Ascending aorta (tissue), 2 donors: ENCODE measurements around the gene HECW1. TPM values are rescaled to one million over a fixed set of nuclear protein-coding genes. Genes with fewer than 3 reads are reported as not detected.

Experiments
- DNase-seq, 2 donors: peaks; one replicate each; pipeline ENCODE4 v3.0.0-alpha.2; 2019; ENCODE audit warnings: low spot score in 2 of 2
- H3K27ac ChIP-seq, 2 donors: fragments of 200-600 bp; sonication (generic); one replicate each; pipeline ENCODE4 v1.5.1; 2016 to 2017; ENCODE audit warnings: mild to moderate bottlenecking in 1 of 2
- H3K27me3 ChIP-seq: fragments of 200-600 bp; sonication (generic); one replicate; pipeline ENCODE4 v1.5.1; 2017
- H3K36me3 ChIP-seq, 2 donors: fragments of 200-600 bp; sonication (generic); one replicate each; pipeline ENCODE4 v1.5.1; 2016
- H3K4me1 ChIP-seq, 2 donors: fragments of 200-600 bp; sonication (generic); one replicate each; pipeline ENCODE4 v1.5.1; 2016 to 2017; ENCODE audit warnings: mild to moderate bottlenecking in 1 of 2
- H3K4me3 ChIP-seq, 2 donors: fragments of 200-600 bp; sonication (generic); one replicate each; pipeline ENCODE4 v1.5.1; 2016 to 2017; ENCODE audit warnings: mild to moderate bottlenecking in 1 of 2
- H3K9me3 ChIP-seq, 2 donors: fragments of 200-600 bp; sonication (generic); one replicate each; pipeline ENCODE4 v1.5.1; 2016
- intact Hi-C: fragments of 100-400 bp; cut with DNase I; formaldehyde crosslinking; loops from one replicate; pipeline ENCODE4 v1.15.1; 2023
- total RNA-seq: library from RNA; depleted of rRNA; stranded (reverse); fragments of >200 nt; gene quantifications from one replicate; pipeline ENCODE4 v1.1.0, GENCODE V29; 2016
- TF ChIP-seq, protein P1 (sequence below), 3 experiments: fragments of 200-600 bp in 2 of 3; fragments of 450-650 bp in 1 of 3; sonication (generic) in 2 of 3; IDR thresholded peaks; one replicate each; pipeline ENCODE4 v1.5.1; 2016 to 2019; ENCODE audit warnings: antibody characterized with exemption in 3 of 3, mild to moderate bottlenecking in 1 of 3, moderate library complexity in 1 of 3

The HECW1 gene
- total RNA-seq, 1 donor from 2014 or later = not detected

DNA sequence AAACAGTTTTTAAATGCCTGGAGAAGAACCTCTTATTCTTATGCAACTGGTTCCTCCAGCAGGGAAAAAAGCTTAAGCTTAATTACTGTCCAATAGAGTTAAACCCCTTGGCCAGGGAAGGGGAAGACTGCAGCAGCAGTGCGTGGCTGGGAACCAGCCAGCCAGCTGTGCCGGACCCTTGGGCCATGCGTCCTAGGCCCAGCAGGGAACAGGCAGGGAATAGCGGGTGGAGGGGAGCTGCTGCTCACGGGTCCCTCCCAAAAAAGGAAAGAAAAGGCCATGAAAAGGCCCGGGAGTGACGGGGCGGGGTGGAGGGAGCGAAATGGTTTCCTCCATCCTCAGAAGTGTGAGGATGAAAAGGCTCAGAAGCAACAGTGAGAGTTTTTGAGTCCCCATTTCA lies 35.2 kb upstream of the HECW1 start:
- Histone ChIP-seq H3K4me3 (no peak overlapping the region), H3K9me3 (no peaks in the 10 kb centered on the region), H3K27ac (no peak overlapping the region), H3K36me3 (no peaks in the 10 kb centered on the region), H3K4me1 (no peaks in the 10 kb centered on the region), H3K27me3 (no peaks in the 10 kb centered on the region)
- TF ChIP-seq, protein P1, sequence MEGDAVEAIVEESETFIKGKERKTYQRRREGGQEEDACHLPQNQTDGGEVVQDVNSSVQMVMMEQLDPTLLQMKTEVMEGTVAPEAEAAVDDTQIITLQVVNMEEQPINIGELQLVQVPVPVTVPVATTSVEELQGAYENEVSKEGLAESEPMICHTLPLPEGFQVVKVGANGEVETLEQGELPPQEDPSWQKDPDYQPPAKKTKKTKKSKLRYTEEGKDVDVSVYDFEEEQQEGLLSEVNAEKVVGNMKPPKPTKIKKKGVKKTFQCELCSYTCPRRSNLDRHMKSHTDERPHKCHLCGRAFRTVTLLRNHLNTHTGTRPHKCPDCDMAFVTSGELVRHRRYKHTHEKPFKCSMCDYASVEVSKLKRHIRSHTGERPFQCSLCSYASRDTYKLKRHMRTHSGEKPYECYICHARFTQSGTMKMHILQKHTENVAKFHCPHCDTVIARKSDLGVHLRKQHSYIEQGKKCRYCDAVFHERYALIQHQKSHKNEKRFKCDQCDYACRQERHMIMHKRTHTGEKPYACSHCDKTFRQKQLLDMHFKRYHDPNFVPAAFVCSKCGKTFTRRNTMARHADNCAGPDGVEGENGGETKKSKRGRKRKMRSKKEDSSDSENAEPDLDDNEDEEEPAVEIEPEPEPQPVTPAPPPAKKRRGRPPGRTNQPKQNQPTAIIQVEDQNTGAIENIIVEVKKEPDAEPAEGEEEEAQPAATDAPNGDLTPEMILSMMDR (IDR thresholded peaks at IDR 0.05) = no peak
- intact Hi-C loops = loop anchor here (10.0 kb wide), 1 partner anchor 58 kb away; no protein-coding TSS in a partner anchor
- DNase-seq = no peak

DNA sequence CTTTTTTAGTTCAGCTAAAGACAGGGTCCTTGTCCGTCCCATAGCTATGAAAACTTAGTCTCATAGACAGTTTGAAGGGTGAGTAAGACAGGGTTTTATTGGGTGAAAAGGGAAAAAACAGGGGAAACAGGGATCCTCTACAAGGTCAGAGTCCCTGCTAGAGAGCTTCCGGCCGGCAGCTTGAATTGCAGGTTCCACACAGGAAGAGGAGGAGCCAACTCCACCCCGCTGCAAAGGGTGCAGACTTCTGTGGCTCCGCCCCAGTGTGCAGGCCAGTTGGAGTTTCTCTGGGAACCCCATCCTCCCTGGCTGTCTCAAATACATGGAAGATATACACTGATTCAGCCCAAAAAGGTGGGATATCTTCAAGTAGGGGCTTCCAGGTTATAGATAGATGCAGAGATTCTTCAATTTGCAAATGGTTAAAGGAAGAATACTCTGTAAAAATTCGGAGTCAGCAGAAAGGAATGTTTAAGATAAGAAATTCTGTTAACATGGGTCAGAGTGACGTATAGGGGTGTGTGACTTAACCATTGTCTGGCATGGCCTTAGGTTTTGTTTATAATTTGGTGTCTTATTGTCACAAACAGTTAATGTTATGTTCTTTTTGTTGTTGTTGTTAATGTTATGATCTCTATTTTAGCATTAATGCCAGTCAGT lies 34.6 kb upstream of the HECW1 start:
- TF ChIP-seq, protein P1 (IDR thresholded peaks at IDR 0.05) = no peak
- Histone ChIP-seq H3K27ac (no peak overlapping the region), H3K27me3 (no peaks in the 10 kb centered on the region), H3K4me1 (no peaks in the 10 kb centered on the region), H3K4me3 (no peak overlapping the region), H3K9me3 (no peaks in the 10 kb centered on the region), H3K36me3 (no peaks in the 10 kb centered on the region)
- no peak for DNase-seq
- intact Hi-C loops = loop anchor here (10.0 kb wide), 1 partner anchor 57 kb away; no protein-coding TSS in a partner anchor

DNA sequence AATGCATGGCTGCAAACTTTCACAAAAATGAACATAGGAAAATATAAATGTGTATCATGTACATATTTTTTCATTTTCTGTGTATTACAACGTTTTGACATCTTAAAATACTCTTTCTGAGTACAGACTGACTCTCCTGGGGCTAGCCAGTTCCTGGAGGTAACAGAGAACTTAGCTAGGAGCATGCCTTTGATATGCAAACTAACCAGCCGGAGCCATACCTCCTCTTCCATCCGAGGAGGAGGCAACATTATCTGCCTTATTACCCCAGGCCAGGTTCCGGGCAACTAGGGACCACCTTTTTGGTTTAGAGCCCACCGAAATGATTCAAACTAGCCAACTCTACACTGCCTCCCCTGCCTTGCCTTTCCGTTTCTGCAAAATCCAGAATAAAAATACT lies 33.7 kb upstream of the HECW1 start:
- Histone ChIP-seq H3K9me3 (no peaks in the 10 kb centered on the region), H3K4me3 (no peak overlapping the region), H3K27me3 (no peaks in the 10 kb centered on the region), H3K27ac (no peak overlapping the region), H3K36me3 (no peaks in the 10 kb centered on the region), H3K4me1 (no peaks in the 10 kb centered on the region)
- DNase-seq = no peak
- TF ChIP-seq, protein P1 (IDR thresholded peaks at IDR 0.05) = no peak
- intact Hi-C loops = loop anchor here (10.0 kb wide), 1 partner anchor 56 kb away; no protein-coding TSS in a partner anchor

DNA sequence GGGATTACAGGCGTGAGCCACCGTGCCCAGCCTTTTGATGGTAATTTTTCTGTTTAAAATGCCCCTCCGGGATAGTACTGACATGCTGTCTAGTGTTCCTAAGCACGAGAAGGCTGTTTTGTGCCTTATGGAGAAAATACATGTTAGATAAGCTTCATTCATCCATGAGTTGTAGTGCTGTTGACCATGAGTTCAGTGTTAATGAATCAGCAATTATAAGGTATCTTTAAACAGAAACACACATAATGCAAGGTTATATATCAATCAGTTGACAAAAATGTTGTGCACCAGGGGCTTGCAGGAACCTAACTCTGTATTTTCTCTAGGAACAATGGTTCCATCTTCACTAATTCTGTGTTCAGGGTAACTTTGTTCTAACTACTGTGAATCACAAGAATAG lies 30.8 kb upstream of the HECW1 start:
- Histone ChIP-seq H3K36me3 (no peaks in the 10 kb centered on the region), H3K27ac (no peak overlapping the region), H3K9me3 (no peaks in the 10 kb centered on the region), H3K4me1 (no peaks in the 10 kb centered on the region), H3K4me3 (no peak overlapping the region), H3K27me3 (no peaks in the 10 kb centered on the region)
- DNase-seq = no peak
- TF ChIP-seq, protein P1 (IDR thresholded peaks at IDR 0.05) = no peak
- intact Hi-C loops = no loop called here

DNA sequence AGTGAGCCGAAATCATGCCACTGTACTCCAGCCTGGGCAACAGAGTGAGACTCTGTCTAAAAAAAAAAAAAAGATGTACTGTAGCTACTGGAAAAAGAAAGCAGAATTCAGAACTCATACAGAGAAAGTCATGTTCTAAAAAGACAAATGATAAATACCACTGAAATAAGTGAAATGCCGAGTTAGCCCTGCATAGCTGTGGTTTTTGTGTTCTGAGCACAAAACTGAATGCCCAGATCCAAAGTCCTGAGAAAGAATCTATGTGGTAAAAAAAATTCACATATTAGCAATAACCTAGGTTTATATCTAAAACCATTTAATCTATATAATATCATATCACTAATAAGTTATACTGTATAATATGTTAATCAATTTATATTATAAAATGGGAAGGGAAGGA lies 29.3 kb upstream of the HECW1 start:
- Histone ChIP-seq H3K27me3 (no peaks in the 10 kb centered on the region), H3K36me3 (no peaks in the 10 kb centered on the region), H3K4me1 (no peaks in the 10 kb centered on the region), H3K4me3 (no peak overlapping the region), H3K27ac (no peak overlapping the region), H3K9me3 (no peaks in the 10 kb centered on the region)
- intact Hi-C loops = no loop called here
- TF ChIP-seq, protein P1 (IDR thresholded peaks at IDR 0.05) = no peak
- DNase-seq = no peak
